AG10803 (cell line): ENCODE data around the gene ADAT1.

Source experiments
- DNase-seq: peaks from one replicate; pipeline ENCODE4 v3.0.0; 2010; ENCODE audit warnings: low read depth
- H3K4me3 ChIP-seq: 2 replicates; pipeline ENCODE4 v1.5.1; 2011; ENCODE audit warnings: mild to moderate bottlenecking, low read length, control low read depth
- TF ChIP-seq, protein P1 (sequence below): conservative IDR thresholded peaks from 2 replicates; pipeline ENCODE4 v1.5.1; 2011; ENCODE audit warnings: mild to moderate bottlenecking, low read length, control low read depth, inconsistent platforms

Gene ADAT1

DNA sequence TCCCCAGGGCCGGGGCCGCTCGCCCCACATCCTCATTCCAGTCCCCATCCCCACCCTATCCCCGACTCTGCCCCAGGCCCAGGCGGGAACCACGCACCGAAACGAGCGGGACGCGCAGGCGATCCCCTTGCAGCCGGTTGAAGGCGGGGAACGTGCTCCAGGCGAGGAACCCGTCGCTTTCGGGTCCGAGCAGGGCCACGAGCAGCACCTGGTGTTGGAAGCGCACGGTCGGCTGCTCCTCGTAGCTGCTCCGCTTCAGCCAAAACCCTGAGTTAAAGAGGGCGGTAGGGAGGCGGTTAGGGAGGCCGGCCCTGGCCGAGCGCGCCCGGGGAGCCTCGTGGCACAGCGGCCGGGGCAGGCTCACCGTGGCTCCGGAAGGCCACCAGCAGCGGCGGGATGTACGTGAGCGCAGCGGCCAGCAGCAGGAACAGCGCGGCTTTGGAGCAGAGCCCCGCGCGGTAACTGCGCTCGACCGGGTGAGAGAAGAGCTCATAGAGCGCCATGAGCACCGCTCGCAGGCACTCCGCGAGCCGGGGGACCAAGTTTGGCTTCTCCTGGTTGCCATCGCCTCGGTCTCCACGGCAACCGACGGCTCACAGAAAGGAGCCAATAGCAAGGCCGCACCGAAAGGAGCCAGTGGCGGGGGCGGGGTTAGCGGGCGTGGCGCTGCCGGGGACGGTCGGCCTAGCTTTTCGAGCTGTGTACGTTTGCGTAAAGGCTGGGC lies 67.2 kb downstream of the ADAT1 start, which contains the start of gene TMEM231:
Gene TMEM231, minus strand, starts transcription at position 546 of the 724 bp plus-strand sequence. Its CDS starts 43 bp downstream, at position 503.
- H3K4me3 ChIP-seq: peak within 1 kb of the TSS; percentile 80
- DNase-seq: peak; percentile 91
- TF ChIP-seq, protein P1, sequence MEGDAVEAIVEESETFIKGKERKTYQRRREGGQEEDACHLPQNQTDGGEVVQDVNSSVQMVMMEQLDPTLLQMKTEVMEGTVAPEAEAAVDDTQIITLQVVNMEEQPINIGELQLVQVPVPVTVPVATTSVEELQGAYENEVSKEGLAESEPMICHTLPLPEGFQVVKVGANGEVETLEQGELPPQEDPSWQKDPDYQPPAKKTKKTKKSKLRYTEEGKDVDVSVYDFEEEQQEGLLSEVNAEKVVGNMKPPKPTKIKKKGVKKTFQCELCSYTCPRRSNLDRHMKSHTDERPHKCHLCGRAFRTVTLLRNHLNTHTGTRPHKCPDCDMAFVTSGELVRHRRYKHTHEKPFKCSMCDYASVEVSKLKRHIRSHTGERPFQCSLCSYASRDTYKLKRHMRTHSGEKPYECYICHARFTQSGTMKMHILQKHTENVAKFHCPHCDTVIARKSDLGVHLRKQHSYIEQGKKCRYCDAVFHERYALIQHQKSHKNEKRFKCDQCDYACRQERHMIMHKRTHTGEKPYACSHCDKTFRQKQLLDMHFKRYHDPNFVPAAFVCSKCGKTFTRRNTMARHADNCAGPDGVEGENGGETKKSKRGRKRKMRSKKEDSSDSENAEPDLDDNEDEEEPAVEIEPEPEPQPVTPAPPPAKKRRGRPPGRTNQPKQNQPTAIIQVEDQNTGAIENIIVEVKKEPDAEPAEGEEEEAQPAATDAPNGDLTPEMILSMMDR: no peak

DNA sequence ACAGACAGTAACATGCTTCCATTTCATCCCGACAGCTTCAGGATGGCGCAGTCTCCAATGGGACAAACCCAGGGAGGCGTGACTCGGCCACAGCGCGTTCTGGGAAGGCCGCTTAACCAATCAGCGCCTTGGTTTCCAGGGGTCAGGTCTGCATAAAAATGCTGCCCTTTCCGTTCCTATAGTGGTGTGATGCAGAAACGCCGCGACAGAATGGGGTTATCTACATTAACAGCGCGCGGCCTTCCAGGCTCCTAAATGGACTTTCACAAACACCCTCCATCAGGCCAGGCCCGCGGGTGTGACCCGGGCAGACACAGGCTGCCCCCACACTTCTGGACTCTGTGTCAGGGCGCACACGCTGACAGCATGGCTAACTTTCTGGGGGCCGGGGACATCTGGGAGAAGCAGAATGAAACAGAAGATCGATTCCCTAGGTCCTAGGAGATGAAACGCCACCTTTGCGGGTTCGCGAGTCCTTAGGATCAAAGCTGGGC lies 67.8 kb downstream of the ADAT1 start:
- peak; percentile 86 for DNase-seq
- peak overlapping the region; percentile 80 for H3K4me3 ChIP-seq
- TF ChIP-seq, protein P1: no peak; the same call in 1 of the 2 replicates

DNA sequence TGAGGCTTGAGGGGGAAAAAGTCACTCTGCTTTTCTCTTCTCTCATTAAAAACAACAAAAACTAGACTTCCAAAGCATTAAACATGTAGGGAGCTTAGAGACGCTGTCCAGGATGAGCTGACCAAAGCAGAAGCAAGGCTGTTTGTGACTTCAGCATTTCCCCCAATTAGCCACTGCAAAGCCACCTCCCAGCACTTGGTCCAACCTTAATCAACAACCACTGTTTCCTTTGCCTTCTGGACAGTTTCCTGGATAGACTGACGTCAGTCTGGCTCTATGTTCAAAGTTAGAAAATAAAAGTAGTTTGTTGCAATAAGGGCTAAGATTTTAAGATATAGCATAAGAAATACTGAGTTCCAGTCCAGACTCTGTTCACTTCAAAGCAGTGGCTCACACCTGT lies 70.1 kb downstream of the ADAT1 start:
- no peak overlapping the region for H3K4me3 ChIP-seq
- TF ChIP-seq, protein P1: no peak
- no peak for DNase-seq

DNA sequence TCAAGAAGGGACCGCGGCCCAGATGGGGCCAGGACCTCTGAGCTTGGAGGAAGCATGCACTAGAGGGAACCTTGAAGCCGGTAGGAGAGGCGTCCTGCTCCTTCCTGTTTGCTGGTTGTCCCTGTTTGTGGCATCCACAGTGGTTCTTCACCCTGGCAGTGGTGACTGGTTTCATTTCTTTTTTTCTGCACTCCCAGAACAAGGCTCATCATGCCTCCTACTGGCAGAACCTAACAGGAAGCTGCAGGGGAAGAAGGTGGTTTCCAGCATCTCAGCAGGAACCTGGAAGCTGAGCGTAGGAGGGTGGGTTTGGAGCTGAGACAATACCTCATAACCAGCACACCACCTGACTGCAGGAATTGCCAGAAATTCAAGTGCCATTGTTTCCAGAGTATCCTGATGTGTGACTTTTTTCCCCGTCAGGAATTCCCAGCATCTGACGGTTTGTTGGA lies 72.8 kb downstream of the ADAT1 start:
- TF ChIP-seq, protein P1: peak; percentile 29
- no peak for DNase-seq
- H3K4me3 ChIP-seq: no peak overlapping the region
